KG1 (cell line): ENCODE measurements around the gene IQGAP2.

Source experiments
- DNase-seq: peaks from one replicate; lab custom pipeline; 2025; lab: John Stamatoyannopoulos, UW

IQGAP2 gene

GRCh38 chr5:76476474-76477038 lies 73.5 kb downstream of the IQGAP2 start:
- DNase-seq: no peak

GRCh38 chr5:76477061-76477460 lies 74.0 kb downstream of the IQGAP2 start:
- no peak for DNase-seq

GRCh38 chr5:76477571-76477970 lies 74.5 kb downstream of the IQGAP2 start:
- no peak for DNase-seq

- no peak for DNase-seq
Observed at GRCh38 chr5:76479281-76479680, 76.2 kb downstream of the IQGAP2 start.

- no peak for DNase-seq
Observed at GRCh38 chr5:76479973-76480667, 77.0 kb downstream of the IQGAP2 start.

- DNase-seq: no peak
Observed at GRCh38 chr5:76482984-76483383, 79.9 kb downstream of the IQGAP2 start.

GRCh38 chr5:76483433-76483832 lies 80.3 kb downstream of the IQGAP2 start:
- DNase-seq: no peak

GRCh38 chr5:76483881-76484280 lies 80.8 kb downstream of the IQGAP2 start:
- DNase-seq: no peak

- DNase-seq: no peak
Observed at GRCh38 chr5:76485511-76485910, 82.4 kb downstream of the IQGAP2 start.

- DNase-seq: no peak
Observed at GRCh38 chr5:76487386-76487785, 84.3 kb downstream of the IQGAP2 start.

GRCh38 chr5:76487821-76488220 lies 84.7 kb downstream of the IQGAP2 start:
- DNase-seq: no peak

- no peak for DNase-seq
Observed at GRCh38 chr5:76488969-76489368, 85.9 kb downstream of the IQGAP2 start.

- no peak for DNase-seq
Observed at GRCh38 chr5:76489877-76490688, 87.0 kb downstream of the IQGAP2 start.

- DNase-seq: no peak
Observed at GRCh38 chr5:76490960-76491359, 87.9 kb downstream of the IQGAP2 start.

- DNase-seq: no peak
Observed at GRCh38 chr5:76492819-76493189, 89.7 kb downstream of the IQGAP2 start.

GRCh38 chr5:76493190-76493837 lies 90.2 kb downstream of the IQGAP2 start:
- no peak for DNase-seq

- no peak for DNase-seq
Observed at GRCh38 chr5:76494201-76494600, 91.1 kb downstream of the IQGAP2 start.

- no peak for DNase-seq
Observed at GRCh38 chr5:76495870-76496269, 92.8 kb downstream of the IQGAP2 start.

- DNase-seq: no peak
Observed at GRCh38 chr5:76497065-76497460, 94.0 kb downstream of the IQGAP2 start.

- no peak for DNase-seq
Observed at GRCh38 chr5:76497986-76498717, 95.1 kb downstream of the IQGAP2 start.

- no peak for DNase-seq
Observed at GRCh38 chr5:76499507-76500161, 96.5 kb downstream of the IQGAP2 start.
